ENCODE measurements around the gene LRGUK.

The LRGUK gene

DNA sequence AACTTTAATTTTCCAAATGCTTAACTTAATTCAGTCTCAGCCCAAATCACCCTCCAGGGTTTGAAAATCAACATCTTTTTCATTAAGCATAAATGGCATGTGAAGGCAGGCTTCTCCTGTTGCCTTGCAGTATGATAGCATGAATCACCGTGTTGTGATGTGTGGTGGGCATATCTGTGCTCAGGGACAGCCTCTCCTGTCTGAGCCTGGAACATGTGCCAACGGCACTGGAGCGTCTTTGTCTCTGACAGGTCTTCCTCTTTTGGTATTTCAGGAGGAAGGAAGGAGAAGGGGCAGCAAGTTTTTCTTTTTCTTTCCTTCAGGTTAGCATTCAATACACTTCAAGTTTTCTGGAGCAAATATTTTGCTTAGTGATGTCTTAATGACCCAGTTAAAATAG lies 57.6 kb downstream of the LRGUK start:
- 93 to 98% methylated on average over 2 to 3 of the region's 3 CpGs for WGBS, 2 experiments

DNA sequence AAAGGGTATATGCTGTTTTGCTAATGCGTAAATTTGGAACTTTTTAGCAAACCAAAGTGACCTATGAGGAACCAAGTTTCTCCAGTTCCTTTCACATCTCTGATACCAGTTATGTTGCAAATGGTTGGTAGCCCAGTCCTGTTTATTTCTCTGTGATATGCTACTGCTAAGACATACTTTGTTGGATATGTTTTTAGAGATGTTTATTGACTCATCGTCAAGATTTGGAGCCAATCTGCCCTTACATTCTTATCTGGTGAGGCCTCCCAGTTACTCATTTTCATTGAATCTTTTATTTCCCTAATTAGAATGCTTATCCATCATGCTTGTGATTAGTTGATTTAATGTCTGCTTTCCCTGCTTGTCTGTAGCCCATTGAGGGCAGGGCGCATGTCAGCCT lies 58.9 kb downstream of the LRGUK start:
- no peaks in the 10 kb centered on the region for H3K4me1 ChIP-seq (ENCODE audit: control insufficient read depth, insufficient read depth, low read length)
- H3K9me3 ChIP-seq (ENCODE audit: control insufficient read depth, low read length) = no peaks in the 10 kb centered on the region
- 63 to 69% methylated on average over 3 of the region's 3 CpGs for WGBS, 2 experiments
- no peak overlapping the region for H3K27ac ChIP-seq (ENCODE audit: insufficient read depth, low read depth, low read length, poor library complexity, severe bottlenecking)
- H3K36me3 ChIP-seq (ENCODE audit: control insufficient read depth, insufficient read depth, low read length) = no peaks in the 10 kb centered on the region
- H3K4me3 ChIP-seq (ENCODE audit: insufficient read depth, low read depth, low read length) = no peak overlapping the region
- H3K27me3 ChIP-seq (ENCODE audit: control insufficient read depth, insufficient read depth, low read length, poor library complexity, severe bottlenecking) = no peaks in the 10 kb centered on the region

More for the DNA sequence above, 57.6 kb downstream of the LRGUK start:
- no peak overlapping the region for H3K27ac ChIP-seq (ENCODE audit: insufficient read depth, low read depth, low read length, poor library complexity, severe bottlenecking)
- H3K9me3 ChIP-seq (ENCODE audit: control insufficient read depth, low read length) = no peaks in the 10 kb centered on the region
- no peak overlapping the region for H3K4me3 ChIP-seq (ENCODE audit: insufficient read depth, low read depth, low read length)
- H3K4me1 ChIP-seq (ENCODE audit: control insufficient read depth, insufficient read depth, low read length) = no peaks in the 10 kb centered on the region
- H3K27me3 ChIP-seq (ENCODE audit: control insufficient read depth, insufficient read depth, low read length, poor library complexity, severe bottlenecking) = no peaks in the 10 kb centered on the region
- H3K36me3 ChIP-seq (ENCODE audit: control insufficient read depth, insufficient read depth, low read length) = no peaks in the 10 kb centered on the region

DNA sequence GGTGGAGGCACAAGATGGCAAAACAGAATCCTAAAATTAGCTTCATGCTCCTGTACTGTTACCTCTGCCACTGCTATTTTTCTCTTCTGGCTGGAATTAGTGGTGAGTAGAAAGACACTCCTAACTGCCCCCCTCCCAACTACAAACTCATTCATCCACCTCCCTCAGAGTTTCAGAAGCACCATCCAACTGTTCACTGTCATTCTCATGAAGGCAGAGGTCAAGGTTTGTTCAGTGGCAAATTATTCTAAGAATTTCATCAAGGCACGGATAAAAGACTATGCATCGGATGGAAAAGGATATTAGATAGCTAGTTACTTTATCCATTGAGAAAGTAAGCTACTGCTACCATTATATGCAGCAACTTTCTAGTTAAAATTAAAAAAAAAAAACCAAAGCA lies 59.7 kb downstream of the LRGUK start:
- no peaks in the 10 kb centered on the region for H3K36me3 ChIP-seq (ENCODE audit: control insufficient read depth, insufficient read depth, low read length)
- no peaks in the 10 kb centered on the region for H3K27me3 ChIP-seq (ENCODE audit: control insufficient read depth, insufficient read depth, low read length, poor library complexity, severe bottlenecking)
- H3K9me3 ChIP-seq (ENCODE audit: control insufficient read depth, low read length) = no peaks in the 10 kb centered on the region
- no peak overlapping the region for H3K4me3 ChIP-seq (ENCODE audit: insufficient read depth, low read depth, low read length)
- H3K27ac ChIP-seq (ENCODE audit: insufficient read depth, low read depth, low read length, poor library complexity, severe bottlenecking) = no peak overlapping the region
- WGBS, 2 experiments = 90 to 100% methylated on average over 1 to 2 of the region's 2 CpGs
- no peaks in the 10 kb centered on the region for H3K4me1 ChIP-seq (ENCODE audit: control insufficient read depth, insufficient read depth, low read length)

DNA sequence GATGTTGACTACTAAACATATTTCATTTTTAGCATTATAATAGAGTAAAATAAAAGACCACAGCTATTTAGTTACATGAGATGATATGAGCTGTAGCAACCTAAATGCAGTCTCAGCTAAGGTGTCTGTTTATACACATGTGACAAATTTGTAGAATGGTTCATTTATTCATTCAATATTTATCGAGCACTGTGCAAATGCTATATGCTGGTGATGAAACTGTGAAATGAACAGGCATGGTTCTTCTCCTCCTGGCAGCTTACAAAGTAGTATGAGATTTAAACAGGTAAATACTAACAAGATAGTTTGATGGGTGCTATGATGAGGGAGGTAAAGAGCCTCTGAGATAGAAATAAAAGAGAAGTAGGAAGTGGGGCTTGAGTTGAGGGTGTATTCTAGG lies 60.8 kb downstream of the LRGUK start:
- Histone ChIP-seq H3K27ac (ENCODE audit: insufficient read depth, low read depth, low read length, poor library complexity, severe bottlenecking) (no peak overlapping the region), H3K27me3 (ENCODE audit: control insufficient read depth, insufficient read depth, low read length, poor library complexity, severe bottlenecking) (no peaks in the 10 kb centered on the region)
- 90 to 96% methylated on average over 1 of the region's 1 CpG for WGBS, 2 experiments

DNA sequence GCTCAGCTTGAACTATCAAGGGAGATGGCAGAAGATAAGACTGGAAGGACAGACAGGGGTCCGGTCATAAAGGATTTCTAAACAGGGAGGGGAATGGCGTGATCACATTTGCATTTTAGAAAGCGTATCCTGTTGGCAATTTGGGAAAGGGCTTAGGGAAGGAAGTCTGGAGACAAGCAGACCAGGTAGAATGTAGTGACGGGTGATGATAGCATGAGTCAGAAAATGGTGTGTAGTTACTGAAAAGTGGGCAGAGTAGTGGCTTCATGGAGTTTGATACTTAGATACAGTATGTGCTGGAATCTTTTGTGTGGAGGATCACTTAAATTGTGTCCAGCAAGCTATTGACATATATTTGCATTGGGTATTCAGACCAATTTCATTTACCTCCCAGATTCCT lies 61.2 kb downstream of the LRGUK start:
- Histone ChIP-seq H3K9me3 (ENCODE audit: control insufficient read depth, low read length) (no peaks in the 10 kb centered on the region), H3K27me3 (ENCODE audit: control insufficient read depth, insufficient read depth, low read length, poor library complexity, severe bottlenecking) (no peaks in the 10 kb centered on the region), H3K4me1 (ENCODE audit: control insufficient read depth, insufficient read depth, low read length) (no peaks in the 10 kb centered on the region), H3K36me3 (ENCODE audit: control insufficient read depth, insufficient read depth, low read length) (no peaks in the 10 kb centered on the region), H3K27ac (ENCODE audit: insufficient read depth, low read depth, low read length, poor library complexity, severe bottlenecking) (no peak overlapping the region), H3K4me3 (ENCODE audit: insufficient read depth, low read depth, low read length) (no peak overlapping the region)
- WGBS, 2 experiments = 91 to 95% methylated on average over 4 of the region's 4 CpGs

More for the DNA sequence above, 60.8 kb downstream of the LRGUK start:
- Histone ChIP-seq H3K36me3 (ENCODE audit: control insufficient read depth, insufficient read depth, low read length) (no peaks in the 10 kb centered on the region), H3K9me3 (ENCODE audit: control insufficient read depth, low read length) (no peaks in the 10 kb centered on the region), H3K4me1 (ENCODE audit: control insufficient read depth, insufficient read depth, low read length) (no peaks in the 10 kb centered on the region), H3K4me3 (ENCODE audit: insufficient read depth, low read depth, low read length) (no peak overlapping the region)

DNA sequence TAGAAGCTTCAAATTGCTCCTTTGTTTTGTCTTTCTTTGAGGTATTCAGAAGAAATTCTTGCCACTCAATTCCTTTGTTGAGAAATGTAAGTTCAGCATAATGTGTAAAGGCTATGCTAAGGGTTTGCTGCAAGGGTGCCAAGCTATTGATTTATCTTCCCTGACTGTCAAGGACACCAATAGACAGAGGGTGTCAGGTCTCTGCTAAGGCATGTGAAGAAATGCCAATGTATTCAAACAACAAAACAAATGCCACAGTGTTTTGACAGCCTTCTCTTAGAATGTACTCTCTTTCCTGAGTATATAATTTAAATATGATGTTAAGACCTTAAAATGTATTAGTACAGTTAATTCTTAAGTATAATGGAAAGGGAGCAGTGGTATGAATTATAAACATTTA lies 62.4 kb downstream of the LRGUK start:
- Histone ChIP-seq H3K4me1 (ENCODE audit: control insufficient read depth, insufficient read depth, low read length) (no peaks in the 10 kb centered on the region), H3K4me3 (ENCODE audit: insufficient read depth, low read depth, low read length) (no peak overlapping the region), H3K27me3 (ENCODE audit: control insufficient read depth, insufficient read depth, low read length, poor library complexity, severe bottlenecking) (no peaks in the 10 kb centered on the region), H3K9me3 (ENCODE audit: control insufficient read depth, low read length) (no peaks in the 10 kb centered on the region), H3K27ac (ENCODE audit: insufficient read depth, low read depth, low read length, poor library complexity, severe bottlenecking) (no peak overlapping the region), H3K36me3 (ENCODE audit: control insufficient read depth, insufficient read depth, low read length) (no peaks in the 10 kb centered on the region)

DNA sequence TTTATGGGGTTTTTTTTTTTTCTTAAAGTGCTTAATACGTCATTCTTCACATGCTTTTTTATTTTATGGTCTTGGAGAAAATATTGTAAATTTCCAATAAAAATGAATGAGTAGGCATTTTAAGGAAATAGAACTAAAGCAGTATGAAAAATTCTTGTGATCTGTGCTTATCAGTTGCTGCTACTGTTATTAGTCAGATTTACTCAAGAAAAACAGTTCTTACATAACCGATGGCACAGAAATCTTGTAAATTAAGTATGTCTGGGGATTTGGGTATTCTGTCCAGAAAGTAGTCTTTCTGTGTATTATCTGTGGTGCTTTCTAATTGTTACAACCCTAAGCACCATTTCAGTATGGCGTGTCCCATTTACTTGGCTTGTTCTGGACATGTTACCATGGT lies 64.7 kb downstream of the LRGUK start:
- Histone ChIP-seq H3K4me1 (ENCODE audit: control insufficient read depth, insufficient read depth, low read length) (no peaks in the 10 kb centered on the region), H3K4me3 (ENCODE audit: insufficient read depth, low read depth, low read length) (no peak overlapping the region), H3K27me3 (ENCODE audit: control insufficient read depth, insufficient read depth, low read length, poor library complexity, severe bottlenecking) (no peaks in the 10 kb centered on the region), H3K27ac (ENCODE audit: insufficient read depth, low read depth, low read length, poor library complexity, severe bottlenecking) (no peak overlapping the region), H3K36me3 (ENCODE audit: control insufficient read depth, insufficient read depth, low read length) (no peaks in the 10 kb centered on the region), H3K9me3 (ENCODE audit: control insufficient read depth, low read length) (no peaks in the 10 kb centered on the region)
- 87 to 93% methylated on average over 2 to 3 of the region's 3 CpGs for WGBS, 2 experiments

DNA sequence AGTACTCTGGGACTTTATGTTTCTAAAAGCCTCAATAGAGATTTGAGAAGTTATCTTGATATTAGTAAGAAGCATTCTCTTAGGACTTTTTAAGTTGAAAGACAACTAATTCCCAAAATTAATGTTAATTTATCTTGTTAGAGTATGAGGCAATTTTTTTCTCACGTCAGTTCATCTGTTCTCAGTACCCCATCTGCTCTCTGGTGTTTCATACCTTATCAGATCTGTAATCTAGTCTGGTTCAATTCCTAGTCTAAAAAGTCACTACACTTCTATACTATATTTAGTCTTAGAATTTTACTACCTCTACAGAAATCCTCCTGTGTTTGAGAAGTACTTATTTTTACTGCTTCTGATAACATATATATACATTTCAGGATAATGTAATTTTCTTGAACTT lies 66.1 kb downstream of the LRGUK start:
- Histone ChIP-seq H3K9me3 (ENCODE audit: control insufficient read depth, low read length) (no peaks in the 10 kb centered on the region), H3K36me3 (ENCODE audit: control insufficient read depth, insufficient read depth, low read length) (no peaks in the 10 kb centered on the region), H3K4me1 (ENCODE audit: control insufficient read depth, insufficient read depth, low read length) (peaks cover 11% of the 10 kb centered on the region), H3K27me3 (ENCODE audit: control insufficient read depth, insufficient read depth, low read length, poor library complexity, severe bottlenecking) (no peaks in the 10 kb centered on the region), H3K27ac (ENCODE audit: insufficient read depth, low read depth, low read length, poor library complexity, severe bottlenecking) (no peak overlapping the region), H3K4me3 (ENCODE audit: insufficient read depth, low read depth, low read length) (no peak overlapping the region)
- 75% methylated on average over 1 of the region's 1 CpG; no CpG with 5 or more reads in 1 of the 2 experiments for WGBS, 2 experiments

DNA sequence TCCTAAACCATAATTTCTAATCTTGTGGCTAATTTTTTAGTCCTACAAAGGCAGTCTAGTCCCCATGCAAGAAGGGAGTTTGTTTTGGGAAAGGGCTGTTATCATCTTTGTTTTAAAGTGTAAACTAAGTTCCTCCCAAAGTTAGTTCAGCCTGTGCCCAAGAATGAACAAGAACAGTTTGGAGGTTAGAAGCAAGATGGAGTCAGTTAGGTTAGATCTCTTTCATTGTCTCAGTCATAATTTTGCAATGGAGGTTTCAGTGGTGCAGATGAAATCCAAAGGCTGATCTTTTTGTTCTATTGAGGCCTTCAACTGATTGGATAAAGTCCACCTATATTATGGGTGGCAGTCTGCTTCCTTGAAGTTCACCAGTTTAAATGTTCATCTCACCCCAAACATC lies 68.1 kb downstream of the LRGUK start:
- Histone ChIP-seq H3K27ac (ENCODE audit: insufficient read depth, low read depth, low read length, poor library complexity, severe bottlenecking) (no peak overlapping the region), H3K27me3 (ENCODE audit: control insufficient read depth, insufficient read depth, low read length, poor library complexity, severe bottlenecking) (no peaks in the 10 kb centered on the region), H3K9me3 (ENCODE audit: control insufficient read depth, low read length) (no peaks in the 10 kb centered on the region), H3K4me3 (ENCODE audit: insufficient read depth, low read depth, low read length) (no peak overlapping the region), H3K36me3 (ENCODE audit: control insufficient read depth, insufficient read depth, low read length) (no peaks in the 10 kb centered on the region), H3K4me1 (ENCODE audit: control insufficient read depth, insufficient read depth, low read length) (peaks cover 16% of the 10 kb centered on the region)

DNA sequence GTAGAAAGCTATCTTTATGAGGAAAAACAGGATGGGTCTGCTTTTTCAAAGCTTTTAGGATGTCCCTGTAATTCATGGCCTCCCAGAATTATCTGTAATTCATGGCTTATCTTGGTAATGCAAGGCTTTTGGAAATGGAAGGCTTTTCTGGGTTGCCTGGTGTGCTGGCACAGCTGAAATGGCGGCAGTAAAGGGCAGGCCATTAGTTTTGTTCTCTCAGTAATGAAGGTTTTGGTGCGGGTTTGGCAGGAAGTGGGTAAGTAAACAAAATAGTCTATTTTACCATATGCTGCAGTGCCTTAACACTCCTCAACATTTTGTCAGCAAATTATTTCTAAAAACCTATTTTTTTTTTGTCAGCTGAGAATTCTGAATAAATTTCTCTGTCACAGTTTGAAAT lies 69.3 kb downstream of the LRGUK start:
- H3K27ac ChIP-seq (ENCODE audit: insufficient read depth, low read depth, low read length, poor library complexity, severe bottlenecking) = no peak overlapping the region
- peaks cover 16% of the 10 kb centered on the region for H3K4me1 ChIP-seq (ENCODE audit: control insufficient read depth, insufficient read depth, low read length)
- no peak overlapping the region for H3K4me3 ChIP-seq (ENCODE audit: insufficient read depth, low read depth, low read length)
- H3K36me3 ChIP-seq (ENCODE audit: control insufficient read depth, insufficient read depth, low read length) = no peaks in the 10 kb centered on the region
- WGBS, 2 experiments = 98 to 100% methylated on average over 2 of the region's 2 CpGs
- no peaks in the 10 kb centered on the region for H3K9me3 ChIP-seq (ENCODE audit: control insufficient read depth, low read length)
- no peaks in the 10 kb centered on the region for H3K27me3 ChIP-seq (ENCODE audit: control insufficient read depth, insufficient read depth, low read length, poor library complexity, severe bottlenecking)

DNA sequence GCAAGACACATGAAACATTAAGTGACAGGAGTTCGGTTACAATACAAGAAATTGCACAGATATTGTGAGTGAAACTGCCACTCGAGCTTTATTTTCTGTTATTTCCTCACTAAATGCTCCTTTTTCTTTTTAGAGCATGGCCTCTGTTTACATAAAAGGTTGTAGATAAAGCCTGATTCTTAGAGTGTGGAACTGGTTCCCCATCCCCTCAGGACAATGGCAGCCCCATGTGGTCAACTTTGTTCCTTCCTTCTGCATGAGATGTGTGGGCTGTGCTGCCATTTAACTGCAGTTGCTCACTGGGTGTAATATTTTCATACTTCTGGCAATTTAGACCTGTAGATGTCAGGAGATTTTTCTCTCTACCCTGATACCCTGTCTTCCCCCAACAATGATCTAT lies 70.2 kb downstream of the LRGUK start:
- 90 to 97% methylated on average over 2 of the region's 2 CpGs for WGBS, 2 experiments
- H3K27me3 ChIP-seq (ENCODE audit: control insufficient read depth, insufficient read depth, low read length, poor library complexity, severe bottlenecking) = no peaks in the 10 kb centered on the region
- no peaks in the 10 kb centered on the region for H3K36me3 ChIP-seq (ENCODE audit: control insufficient read depth, insufficient read depth, low read length)
- H3K9me3 ChIP-seq (ENCODE audit: control insufficient read depth, low read length) = no peaks in the 10 kb centered on the region
- peaks cover 16% of the 10 kb centered on the region for H3K4me1 ChIP-seq (ENCODE audit: control insufficient read depth, insufficient read depth, low read length)
- H3K27ac ChIP-seq (ENCODE audit: insufficient read depth, low read depth, low read length, poor library complexity, severe bottlenecking) = no peak overlapping the region
- no peak overlapping the region for H3K4me3 ChIP-seq (ENCODE audit: insufficient read depth, low read depth, low read length)
